Measurements from ENCODE around the gene COMP.
"Not testable (repeated sequence)": the region's sequence is repeated elsewhere in the genome, so short reads cannot be mapped to it uniquely, and the experiment has no call there.

Gene COMP

DNA sequence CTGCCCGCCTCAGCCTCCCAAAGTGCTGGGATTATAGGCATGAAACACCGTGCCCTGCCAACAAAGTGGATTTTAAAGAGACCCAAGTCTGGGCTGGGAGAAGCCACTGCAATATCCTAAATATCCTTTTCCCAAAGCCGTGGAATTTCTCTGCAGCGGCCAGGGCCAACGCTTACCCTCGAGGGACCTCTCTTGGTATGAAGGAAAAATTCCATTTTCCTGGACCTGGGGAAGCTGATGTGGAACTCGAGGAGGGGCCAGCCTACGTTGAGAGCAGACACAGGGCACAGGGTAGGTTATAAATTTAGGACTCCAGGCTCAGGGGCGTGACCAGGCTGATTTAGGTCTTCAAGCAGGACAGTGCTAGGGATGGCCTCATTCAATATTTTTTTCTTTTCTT is 23.0 kb upstream of the COMP start:
- no peak overlapping the region for H2AFZ ChIP-seq
- H3K27me3 ChIP-seq (ENCODE audit: control insufficient read depth, insufficient read depth, low read length): no peaks in the 10 kb centered on the region
- H3K9ac ChIP-seq: no peak overlapping the region
- no peak overlapping the region for H3K4me3 ChIP-seq (ENCODE audit: low read depth, low read length)
- no peaks in the 10 kb centered on the region for H3K4me1 ChIP-seq
- H3K36me3 ChIP-seq (ENCODE audit: control insufficient read depth, insufficient read depth, low read length): no peaks in the 10 kb centered on the region
- TF ChIP-seq, protein P1, sequence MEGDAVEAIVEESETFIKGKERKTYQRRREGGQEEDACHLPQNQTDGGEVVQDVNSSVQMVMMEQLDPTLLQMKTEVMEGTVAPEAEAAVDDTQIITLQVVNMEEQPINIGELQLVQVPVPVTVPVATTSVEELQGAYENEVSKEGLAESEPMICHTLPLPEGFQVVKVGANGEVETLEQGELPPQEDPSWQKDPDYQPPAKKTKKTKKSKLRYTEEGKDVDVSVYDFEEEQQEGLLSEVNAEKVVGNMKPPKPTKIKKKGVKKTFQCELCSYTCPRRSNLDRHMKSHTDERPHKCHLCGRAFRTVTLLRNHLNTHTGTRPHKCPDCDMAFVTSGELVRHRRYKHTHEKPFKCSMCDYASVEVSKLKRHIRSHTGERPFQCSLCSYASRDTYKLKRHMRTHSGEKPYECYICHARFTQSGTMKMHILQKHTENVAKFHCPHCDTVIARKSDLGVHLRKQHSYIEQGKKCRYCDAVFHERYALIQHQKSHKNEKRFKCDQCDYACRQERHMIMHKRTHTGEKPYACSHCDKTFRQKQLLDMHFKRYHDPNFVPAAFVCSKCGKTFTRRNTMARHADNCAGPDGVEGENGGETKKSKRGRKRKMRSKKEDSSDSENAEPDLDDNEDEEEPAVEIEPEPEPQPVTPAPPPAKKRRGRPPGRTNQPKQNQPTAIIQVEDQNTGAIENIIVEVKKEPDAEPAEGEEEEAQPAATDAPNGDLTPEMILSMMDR (IDR thresholded peaks at IDR 0.05): no peak
- H3K27ac ChIP-seq: no peak overlapping the region
- H3K79me2 ChIP-seq: no peaks in the 10 kb centered on the region
- no peak overlapping the region for H3K4me2 ChIP-seq (ENCODE audit: low read length)
- no peaks in the 10 kb centered on the region for H3K9me3 ChIP-seq (ENCODE audit: control insufficient read depth, low read length)

DNA sequence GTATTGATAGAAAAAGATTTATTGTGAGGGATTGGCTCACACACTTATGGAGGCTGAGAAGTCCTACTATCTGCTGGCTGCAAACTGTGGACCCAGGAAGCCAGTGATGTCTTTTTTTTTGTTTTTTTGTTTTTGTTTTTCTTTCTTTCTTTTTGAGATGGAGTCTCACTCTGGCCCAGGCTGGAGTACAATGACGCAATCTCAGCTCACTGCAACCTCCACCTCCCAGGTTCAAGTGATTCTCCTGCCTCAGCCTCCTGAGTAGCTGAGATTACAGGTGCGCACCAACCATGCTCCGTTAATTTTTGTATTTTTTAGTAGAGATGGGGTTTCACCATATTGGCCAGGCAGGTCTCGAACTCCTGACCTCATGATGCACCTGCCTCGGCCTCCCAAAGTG is 20.5 kb upstream of the COMP start:
- not testable (repeated sequence) for H3K9me3 ChIP-seq (ENCODE audit: control insufficient read depth, low read length); H3K4me1 ChIP-seq; H3K27ac ChIP-seq; H3K4me3 ChIP-seq (ENCODE audit: low read depth, low read length); H2AFZ ChIP-seq; H3K27me3 ChIP-seq (ENCODE audit: control insufficient read depth, insufficient read depth, low read length); H3K79me2 ChIP-seq; H3K36me3 ChIP-seq (ENCODE audit: control insufficient read depth, insufficient read depth, low read length); H3K4me2 ChIP-seq (ENCODE audit: low read length); H3K9ac ChIP-seq

GRCh38 chr19:18809149-18809868 is 18.2 kb upstream of the COMP start:
- no peak overlapping the region for H3K9ac ChIP-seq

GRCh38 chr19:18807861-18808331 is 16.8 kb upstream of the COMP start:
- no peak overlapping the region for H3K27ac ChIP-seq

More at GRCh38 chr19:18809149-18809868, 18.2 kb upstream of the COMP start:
- Histone ChIP-seq H3K9me3 (ENCODE audit: control insufficient read depth, low read length) (no peaks in the 10 kb centered on the region), H3K4me2 (ENCODE audit: low read length) (no peak overlapping the region), H2AFZ (no peak overlapping the region), H3K27ac (no peak overlapping the region), H3K36me3 (ENCODE audit: control insufficient read depth, insufficient read depth, low read length) (no peaks in the 10 kb centered on the region), H3K79me2 (no peaks in the 10 kb centered on the region), H3K27me3 (ENCODE audit: control insufficient read depth, insufficient read depth, low read length) (no peaks in the 10 kb centered on the region), H3K4me3 (ENCODE audit: low read depth, low read length) (no peak overlapping the region), H3K4me1 (no peaks in the 10 kb centered on the region)
- TF ChIP-seq, protein P1 (IDR thresholded peaks at IDR 0.05): no peak

DNA sequence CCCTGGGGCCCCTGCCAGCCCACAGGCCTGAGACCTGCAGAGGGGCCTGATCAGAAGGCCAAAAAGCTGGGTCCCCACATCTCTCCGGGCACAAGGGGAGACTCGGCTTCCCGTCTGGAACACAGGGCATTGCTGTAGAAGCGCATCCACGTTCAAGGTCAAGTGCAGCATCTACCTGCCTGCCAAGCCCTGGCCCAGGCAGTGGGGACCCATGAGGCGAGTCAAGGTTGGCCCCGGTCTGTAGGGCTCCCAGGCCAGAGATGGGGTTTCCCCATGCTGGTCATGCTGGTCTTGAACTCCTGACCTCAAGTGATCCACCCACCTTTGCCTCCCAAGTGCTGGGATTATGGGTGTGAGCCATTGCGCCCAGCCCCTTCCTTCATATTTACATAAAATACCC is 13.5 kb upstream of the COMP start:
- Histone ChIP-seq H3K4me1 (no peaks in the 10 kb centered on the region), H2AFZ (no peak overlapping the region), H3K9ac (no peak overlapping the region), H3K9me3 (ENCODE audit: control insufficient read depth, low read length) (no peaks in the 10 kb centered on the region), H3K36me3 (ENCODE audit: control insufficient read depth, insufficient read depth, low read length) (no peaks in the 10 kb centered on the region), H3K79me2 (no peaks in the 10 kb centered on the region), H3K4me2 (ENCODE audit: low read length) (no peak overlapping the region), H3K27me3 (ENCODE audit: control insufficient read depth, insufficient read depth, low read length) (no peaks in the 10 kb centered on the region), H3K4me3 (ENCODE audit: low read depth, low read length) (no peak overlapping the region), H3K27ac (no peak overlapping the region)
- TF ChIP-seq, protein P1 (IDR thresholded peaks at IDR 0.05): no peak

More at GRCh38 chr19:18807861-18808331, 16.8 kb upstream of the COMP start:
- Histone ChIP-seq H3K4me1 (no peaks in the 10 kb centered on the region), H3K79me2 (no peaks in the 10 kb centered on the region), H3K36me3 (ENCODE audit: control insufficient read depth, insufficient read depth, low read length) (no peaks in the 10 kb centered on the region), H2AFZ (no peak overlapping the region), H3K9ac (no peak overlapping the region), H3K27me3 (ENCODE audit: control insufficient read depth, insufficient read depth, low read length) (no peaks in the 10 kb centered on the region), H3K4me3 (ENCODE audit: low read depth, low read length) (no peak overlapping the region), H3K9me3 (ENCODE audit: control insufficient read depth, low read length) (no peaks in the 10 kb centered on the region), H3K4me2 (ENCODE audit: low read length) (no peak overlapping the region)
- TF ChIP-seq, protein P1 (IDR thresholded peaks at IDR 0.05): no peak

Measured in parathyroid adenoma (tissue), 2 donors.